Loucy (cell line): ENCODE results near the gene ARSI.

Experiments used
- CTCF ChIP-seq: fragments of 200-600 bp; sonication (generic); conservative IDR thresholded peaks from 2 replicates; pipeline ENCODE4 v1.5.1; 2014; ENCODE audit warnings: mild to moderate bottlenecking, antibody characterized with exemption, low read length
- EZH2phosphoT487 ChIP-seq: fragments of 200-600 bp; IDR thresholded peaks from 2 replicates; pipeline ENCODE4 v1.6.1; 2018; ENCODE audit warnings: antibody characterized with exemption, mild to moderate bottlenecking, moderate library complexity, borderline replicate concordance

GRCh38 chr5:150278916-150279315 lies 23.8 kb downstream of the ARSI start:
- TF ChIP-seq CTCF (no peak), EZH2phosphoT487 (no peak)
